ENCODE measurements around the gene EEF2. TPM values are rescaled to one million over a fixed set of nuclear protein-coding genes. Genes with fewer than 3 reads are reported as not detected.
"Not testable (repeated sequence)": the region's sequence is repeated elsewhere in the genome, so short reads cannot be mapped to it uniquely, and the experiment has no call there.

Gene EEF2
- total RNA-seq, 1 donor from 2014 or later = 1,288 TPM

DNA sequence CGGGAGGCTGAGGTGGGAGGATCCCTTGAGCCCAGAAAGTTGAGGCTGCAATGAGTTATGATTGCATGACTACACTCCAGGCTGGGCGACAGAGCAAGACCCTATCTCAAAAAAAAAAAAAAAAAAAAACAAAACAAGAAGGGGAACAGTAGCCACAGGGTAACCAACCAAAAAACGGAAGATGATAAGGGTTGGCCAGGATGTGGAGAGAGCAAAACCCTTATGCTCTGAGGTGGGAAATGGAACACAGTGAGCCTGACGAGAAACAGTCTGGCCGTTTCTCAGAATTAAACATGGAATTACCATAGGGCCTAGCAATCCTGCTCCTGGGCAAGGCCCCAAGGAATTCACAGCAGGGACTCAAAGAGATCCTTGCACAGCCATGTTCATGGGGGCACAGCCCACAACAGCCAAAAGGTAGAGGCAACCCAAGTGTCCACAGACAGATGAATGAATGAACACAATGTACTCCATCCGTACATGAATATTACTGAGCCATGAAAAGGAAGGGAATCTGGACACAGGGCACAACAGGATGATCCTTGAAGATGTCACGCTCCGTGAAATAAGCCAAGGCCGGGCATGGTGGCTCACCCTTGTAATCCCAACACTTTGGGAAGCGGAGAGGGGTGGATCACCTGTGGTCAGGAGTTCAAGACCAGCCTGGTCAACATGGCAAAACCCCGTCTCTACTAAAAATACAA lies 41.1 kb downstream of the EEF2 start:
- H3K9me3 ChIP-seq (ENCODE audit: low read depth) = no peaks in the 10 kb centered on the region
- no peaks in the 10 kb centered on the region for H3K36me3 Mint-ChIP-seq
- H3K27me3 Mint-ChIP-seq (ENCODE audit: insufficient read depth, low read depth) = peaks cover 2% of the 10 kb centered on the region
- no peaks in the 10 kb centered on the region for H3K9me3 Mint-ChIP-seq
- no peaks in the 10 kb centered on the region for H3K36me3 ChIP-seq
- H3K79me2 ChIP-seq (ENCODE audit: low read depth) = no peaks in the 10 kb centered on the region
- H3K4me3 Mint-ChIP-seq = no peak overlapping the region
- DNase-seq (ENCODE audit: low spot score) = no peak
- no peak overlapping the region for H3K27ac ChIP-seq
- no peaks in the 10 kb centered on the region for H3K4me1 ChIP-seq
- no peak overlapping the region for H3K4me2 ChIP-seq
- H4K20me1 ChIP-seq (ENCODE audit: low read depth) = no peaks in the 10 kb centered on the region
- H3K9ac ChIP-seq = no peak overlapping the region
- TF ChIP-seq, protein P1, sequence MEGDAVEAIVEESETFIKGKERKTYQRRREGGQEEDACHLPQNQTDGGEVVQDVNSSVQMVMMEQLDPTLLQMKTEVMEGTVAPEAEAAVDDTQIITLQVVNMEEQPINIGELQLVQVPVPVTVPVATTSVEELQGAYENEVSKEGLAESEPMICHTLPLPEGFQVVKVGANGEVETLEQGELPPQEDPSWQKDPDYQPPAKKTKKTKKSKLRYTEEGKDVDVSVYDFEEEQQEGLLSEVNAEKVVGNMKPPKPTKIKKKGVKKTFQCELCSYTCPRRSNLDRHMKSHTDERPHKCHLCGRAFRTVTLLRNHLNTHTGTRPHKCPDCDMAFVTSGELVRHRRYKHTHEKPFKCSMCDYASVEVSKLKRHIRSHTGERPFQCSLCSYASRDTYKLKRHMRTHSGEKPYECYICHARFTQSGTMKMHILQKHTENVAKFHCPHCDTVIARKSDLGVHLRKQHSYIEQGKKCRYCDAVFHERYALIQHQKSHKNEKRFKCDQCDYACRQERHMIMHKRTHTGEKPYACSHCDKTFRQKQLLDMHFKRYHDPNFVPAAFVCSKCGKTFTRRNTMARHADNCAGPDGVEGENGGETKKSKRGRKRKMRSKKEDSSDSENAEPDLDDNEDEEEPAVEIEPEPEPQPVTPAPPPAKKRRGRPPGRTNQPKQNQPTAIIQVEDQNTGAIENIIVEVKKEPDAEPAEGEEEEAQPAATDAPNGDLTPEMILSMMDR (IDR thresholded peaks at IDR 0.05) = no peak
- TF ChIP-seq EZH2phosphoT487 (IDR thresholded peaks at IDR 0.05) (no peak), EZH2 (IDR thresholded peaks at IDR 0.05) (no peak)
- no peak overlapping the region for H3K27ac Mint-ChIP-seq
- H3K4me1 Mint-ChIP-seq = no peaks in the 10 kb centered on the region
- H3F3A ChIP-seq (ENCODE audit: low read depth) = no peaks in the 10 kb centered on the region
- H2AFZ ChIP-seq (replicated peaks) = no peak overlapping the region
- no peak overlapping the region for H3K4me3 ChIP-seq
- no peaks in the 10 kb centered on the region for H3K27me3 ChIP-seq

DNA sequence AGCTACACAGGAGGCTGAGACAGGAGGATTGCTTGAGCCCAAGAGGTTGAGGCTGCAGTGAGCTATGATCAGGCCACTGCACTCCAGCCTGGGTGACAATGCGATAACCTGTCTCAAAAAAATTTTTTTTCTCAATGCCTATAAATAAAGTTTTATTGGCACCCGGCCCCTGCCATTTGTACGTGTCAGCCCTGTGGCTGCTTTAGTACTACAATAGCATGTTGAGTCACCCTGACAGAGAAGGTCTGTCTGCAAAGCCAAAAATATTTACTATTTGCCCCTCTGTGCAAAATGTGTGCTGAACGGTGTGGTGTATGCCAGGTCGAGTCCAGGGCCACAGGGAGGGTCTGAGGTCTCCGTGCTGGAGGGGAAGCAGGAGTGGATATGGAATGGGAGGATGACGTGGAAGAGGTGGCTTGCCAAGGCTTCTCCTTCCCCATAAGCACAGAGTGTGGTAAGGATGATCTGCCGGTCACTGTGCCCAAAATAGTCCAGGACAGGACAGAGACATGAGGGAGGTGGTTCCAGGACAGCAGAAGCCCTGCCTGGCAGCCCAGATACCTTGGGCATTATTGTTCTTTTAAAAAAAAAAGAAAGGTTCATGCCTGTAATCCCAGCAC lies 42.4 kb downstream of the EEF2 start:
- Histone ChIP-seq H3K4me1 (no peaks in the 10 kb centered on the region), H2AFZ (replicated peaks) (no peak overlapping the region), H3K9me3 (ENCODE audit: low read depth) (no peaks in the 10 kb centered on the region), H3K27me3 (no peaks in the 10 kb centered on the region), H3K27ac (no peak overlapping the region), H3K4me2 (no peak overlapping the region), H3F3A (ENCODE audit: low read depth) (no peaks in the 10 kb centered on the region), H3K4me3 (no peak overlapping the region), H3K36me3 (no peaks in the 10 kb centered on the region), H3K79me2 (ENCODE audit: low read depth) (no peaks in the 10 kb centered on the region), H3K9ac (no peak overlapping the region), H4K20me1 (ENCODE audit: low read depth) (no peaks in the 10 kb centered on the region)
- no peak overlapping the region for H3K27ac Mint-ChIP-seq
- H3K27me3 Mint-ChIP-seq (ENCODE audit: insufficient read depth, low read depth) = peaks cover 4% of the 10 kb centered on the region
- H3K36me3 Mint-ChIP-seq = no peaks in the 10 kb centered on the region
- no peaks in the 10 kb centered on the region for H3K4me1 Mint-ChIP-seq
- H3K4me3 Mint-ChIP-seq = no peak overlapping the region
- H3K9me3 Mint-ChIP-seq = no peaks in the 10 kb centered on the region
- TF ChIP-seq, protein P1 (IDR thresholded peaks at IDR 0.05) = no peak
- no peak for DNase-seq (ENCODE audit: low spot score)

DNA sequence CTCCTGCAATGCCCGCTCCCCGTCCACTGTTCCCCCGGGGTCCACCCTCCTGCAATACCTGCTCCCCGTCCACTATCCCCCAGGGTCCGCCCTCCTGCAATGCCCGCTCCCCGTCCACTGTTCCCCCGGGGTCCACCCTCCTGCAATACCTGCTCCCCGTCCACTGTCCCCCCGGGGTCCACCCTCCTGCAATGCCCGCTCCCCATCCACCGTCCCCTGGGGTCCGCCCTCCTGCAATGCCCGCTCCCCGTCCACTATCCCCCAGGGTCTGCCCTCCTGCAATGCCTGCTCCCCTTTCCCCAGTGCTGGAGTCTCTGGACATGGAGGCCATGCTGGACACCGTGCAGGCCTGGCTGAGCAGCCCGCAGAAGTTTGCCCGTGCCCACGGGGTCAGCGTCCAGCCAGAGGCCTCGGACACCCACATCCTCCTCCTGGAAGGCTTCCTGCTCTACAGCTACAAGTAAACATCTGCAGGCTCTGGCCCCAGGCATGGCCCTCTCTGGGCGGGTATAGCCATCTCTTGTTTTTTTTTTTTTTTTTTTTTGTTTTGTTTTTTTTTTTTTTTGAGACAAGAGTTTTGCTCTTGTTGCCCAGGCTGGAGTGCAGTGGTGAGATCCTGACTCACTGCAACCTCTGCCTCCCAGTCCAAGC lies 46.8 kb downstream of the EEF2 start:
- H3K36me3 Mint-ChIP-seq; DNase-seq (ENCODE audit: low spot score); H4K20me1 ChIP-seq (ENCODE audit: low read depth); H3K4me2 ChIP-seq; H3K36me3 ChIP-seq; H3K27ac ChIP-seq; H3K79me2 ChIP-seq (ENCODE audit: low read depth); H3F3A ChIP-seq (ENCODE audit: low read depth); H3K27me3 Mint-ChIP-seq (ENCODE audit: insufficient read depth, low read depth); H2AFZ ChIP-seq (replicated peaks); H3K4me3 Mint-ChIP-seq; H3K4me3 ChIP-seq; H3K9ac ChIP-seq; H3K9me3 Mint-ChIP-seq; H3K4me1 Mint-ChIP-seq; H3K27ac Mint-ChIP-seq; H3K4me1 ChIP-seq; H3K9me3 ChIP-seq (ENCODE audit: low read depth): not testable (repeated sequence)
- peaks cover 16% of the 10 kb centered on the region for H3K27me3 ChIP-seq

All from neural progenitor cell (in vitro differentiated cells).